Natural killer cell treated with Interleukin-12 subunit alpha and Interleukin-12 subunit beta and Interleukin-15 and Interleukin-18, amount 100 ng/mL, for 72 hours (primary cell): ENCODE results near the gene CUL5. TPM values are rescaled to one million over a fixed set of nuclear protein-coding genes. Genes with fewer than 3 reads are reported as not detected.

Experiments used
- ATAC-seq, 2 donors: fragments of 150-1000 bp; cut with Tn5 transposase in 1 of 2; sonication (Bioruptor Pico), chemical (Tn5 transposase) in 1 of 2; 2 replicates each; pipeline ENCODE4 v1.10.0; 2021
- DNase-seq: peaks from one replicate; pipeline ENCODE4 v3.0.0; 2022; ENCODE audit warnings: low spot score
- H3K27ac Mint-ChIP-seq, 2 donors: 1 replicate in 1 of 2; 2 replicates in 1 of 2; pipeline ENCODE4 v1.8.0; 2022; ENCODE audit warnings: mixed read lengths in 2 of 2, mild to moderate bottlenecking in 1 of 2, moderate library complexity in 1 of 2
- H3K27me3 Mint-ChIP-seq, 2 donors: 1 replicate in 1 of 2; 2 replicates in 1 of 2; pipeline ENCODE4 v1.8.0; 2022; ENCODE audit warnings: mixed read lengths in 2 of 2
- H3K36me3 Mint-ChIP-seq: one replicate; pipeline ENCODE4 v1.8.0; 2022; ENCODE audit warnings: mixed read lengths
- H3K4me1 Mint-ChIP-seq, 2 donors: 1 replicate in 1 of 2; 2 replicates in 1 of 2; pipeline ENCODE4 v1.8.0; 2022; ENCODE audit warnings: low read depth in 2 of 2, mixed read lengths in 2 of 2, mild to moderate bottlenecking in 1 of 2
- H3K4me3 Mint-ChIP-seq: one replicate; pipeline ENCODE4 v1.8.0; 2022; ENCODE audit warnings: mixed read lengths
- H3K9me3 Mint-ChIP-seq: 2 replicates; pipeline ENCODE4 v1.8.0; 2022; ENCODE audit warnings: mixed read lengths
- total RNA-seq, 2 donors: library from RNA; stranded (reverse); gene quantifications; one replicate each; pipeline ENCODE4 v1.2.3, GENCODE V29; 2022

CUL5 gene
- total RNA-seq, 2 donors from 2014 or later: 29.9 to 51.9 TPM

DNA sequence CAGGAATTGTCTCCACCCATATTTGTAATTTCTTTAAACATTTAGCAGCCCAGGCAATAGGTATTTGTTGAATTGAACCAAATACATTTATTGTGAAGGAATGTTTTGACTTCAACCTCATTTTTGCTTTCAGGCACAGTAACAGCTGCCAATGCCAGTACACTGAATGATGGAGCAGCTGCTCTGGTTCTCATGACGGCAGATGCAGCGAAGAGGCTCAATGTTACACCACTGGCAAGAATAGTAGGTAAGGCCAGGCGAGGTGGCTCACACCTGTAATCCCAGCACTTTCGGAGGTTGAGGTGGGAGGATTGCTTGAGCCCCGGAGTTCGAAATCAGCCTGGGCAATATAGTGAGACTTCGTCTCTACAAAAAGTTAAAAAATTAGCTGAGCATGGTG is 133.6 kb downstream of the CUL5 start:
- Mint-ChIP-seq H3K4me3 (no peak overlapping the region), H3K4me1 (peaks cover under 1 to 6% of the 10 kb centered on the region in 2 donors), H3K9me3 (no peaks in the 10 kb centered on the region), H3K27me3 (no peaks in the 10 kb centered on the region), H3K36me3 (peaks cover 21% of the 10 kb centered on the region), H3K27ac (no peak overlapping the region)
- no peak for ATAC-seq
- no peak for DNase-seq

GRCh38 chr11:108144615-108145014 is 135.9 kb downstream of the CUL5 start:
- peak overlapping the region; percentile 19 for H3K27ac Mint-ChIP-seq
- H3K4me1 Mint-ChIP-seq: peaks cover 0 to 6% of the 10 kb centered on the region in 2 donors
- H3K27me3 Mint-ChIP-seq: no peaks in the 10 kb centered on the region
- no peak for DNase-seq
- ATAC-seq: no peak
- no peaks in the 10 kb centered on the region for H3K9me3 Mint-ChIP-seq
- H3K36me3 Mint-ChIP-seq: peaks cover 33% of the 10 kb centered on the region
- H3K4me3 Mint-ChIP-seq: no peak overlapping the region

GRCh38 chr11:108147150-108147549 is 138.5 kb downstream of the CUL5 start:
- Mint-ChIP-seq H3K36me3 (peaks cover 33% of the 10 kb centered on the region), H3K9me3 (no peaks in the 10 kb centered on the region), H3K27ac (no peak overlapping the region), H3K4me1 (peaks cover 0 to 6% of the 10 kb centered on the region in 2 donors), H3K27me3 (no peaks in the 10 kb centered on the region), H3K4me3 (no peak overlapping the region)
- DNase-seq: no peak
- ATAC-seq: no peak

DNA sequence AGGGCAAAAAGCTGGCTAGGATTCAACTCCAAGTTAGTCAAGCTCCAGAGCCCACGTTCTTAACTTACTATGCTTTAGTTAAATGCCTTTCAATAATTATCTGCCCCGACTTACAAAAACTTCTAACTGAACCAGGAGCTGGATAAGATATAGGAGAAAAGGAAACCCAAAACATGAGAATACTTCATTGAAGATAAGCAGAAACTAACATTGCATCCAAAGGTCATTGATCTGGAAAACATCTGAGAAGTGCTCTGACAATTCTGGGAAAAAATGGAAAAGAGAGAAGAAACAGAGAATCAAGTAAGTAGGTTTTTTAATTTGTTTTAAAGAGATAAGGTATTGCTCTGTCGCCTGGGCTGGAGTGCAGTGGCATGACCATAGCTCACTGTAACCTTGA is 139.9 kb downstream of the CUL5 start:
- H3K9me3 Mint-ChIP-seq: no peaks in the 10 kb centered on the region
- H3K27ac Mint-ChIP-seq: peak overlapping the region in 1 of 2 donors; percentile 4
- H3K4me3 Mint-ChIP-seq: no peak overlapping the region
- ATAC-seq: no peak
- peaks cover 33% of the 10 kb centered on the region for H3K36me3 Mint-ChIP-seq
- no peaks in the 10 kb centered on the region for H3K27me3 Mint-ChIP-seq
- DNase-seq: no peak
- H3K4me1 Mint-ChIP-seq: peaks cover 0 to 6% of the 10 kb centered on the region in 2 donors

DNA sequence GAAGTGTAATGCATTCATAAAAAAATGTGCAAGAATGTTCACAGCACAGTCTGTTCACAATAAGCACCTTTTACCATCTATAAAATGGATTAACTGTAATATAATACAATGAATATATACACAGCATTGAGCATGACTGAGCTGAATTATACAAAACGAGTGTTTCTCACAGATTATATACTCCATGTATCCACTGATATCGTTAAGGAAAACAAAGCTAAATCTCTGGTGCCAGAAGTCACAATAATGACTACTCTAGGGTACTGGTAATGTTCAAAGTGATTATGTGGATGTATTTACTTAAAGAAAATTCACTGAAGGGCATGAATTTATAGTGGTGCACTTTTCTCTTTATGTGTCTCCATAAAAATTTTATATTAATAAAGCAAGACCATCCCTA is 145.9 kb downstream of the CUL5 start:
- H3K9me3 Mint-ChIP-seq: no peaks in the 10 kb centered on the region
- ATAC-seq: no peak
- H3K4me1 Mint-ChIP-seq: no peaks in the 10 kb centered on the region
- no peaks in the 10 kb centered on the region for H3K27me3 Mint-ChIP-seq
- H3K4me3 Mint-ChIP-seq: no peak overlapping the region
- no peak overlapping the region for H3K27ac Mint-ChIP-seq
- H3K36me3 Mint-ChIP-seq: peaks cover 18% of the 10 kb centered on the region
- no peak for DNase-seq

Other genes starting within 250 kb of the CUL5 start
- 10 to 100 TPM; 15.0 to 18.3 TPM for gene SLC35F2, start 150.1 kb upstream of the CUL5 start, total RNA-seq
- gene RAB39A, start 80.5 kb upstream of the CUL5 start, total RNA-seq: under 1 TPM; 0.19 to 0.53 TPM
- 10 to 100 TPM; 32.9 to 69.1 TPM for gene ACAT1, start 112.7 kb downstream of the CUL5 start, total RNA-seq
- 10 to 100 TPM; 31.1 to 35.8 TPM for gene NPAT, start 213.7 kb downstream of the CUL5 start, total RNA-seq
- gene ATM, start 214.2 kb downstream of the CUL5 start, total RNA-seq: 100 to 1,000 TPM in 1 of 2 donors, 10 to 100 TPM in 1; 86.4 to 107 TPM